GM18511 (cell line): ENCODE data around the gene CNIH1.
"Not testable (repeated sequence)": the region's sequence is repeated elsewhere in the genome, so short reads cannot be mapped to it uniquely, and the experiment has no call there.

Source experiments
- ATAC-seq: cut with Tn5 transposase; IDR thresholded peaks from one replicate; pipeline ENCODE4 v1.9.1; 2021; ENCODE audit warnings: mild to moderate bottlenecking, moderate library complexity; ENCODE audit not compliant: unreplicated experiment

CNIH1 gene

GRCh38 chr14:54435500-54435981 is 5.6 kb downstream of the CNIH1 start:
- ATAC-seq, result no peak

- ATAC-seq, result no peak
Observed at GRCh38 chr14:54428527-54428926, 12.6 kb downstream of the CNIH1 start.

- no peak for ATAC-seq
Observed at GRCh38 chr14:54427871-54428270, 13.3 kb downstream of the CNIH1 start.

- ATAC-seq, result no peak
Observed at GRCh38 chr14:54425537-54426274, 15.5 kb downstream of the CNIH1 start.

- ATAC-seq, result no peak
Observed at GRCh38 chr14:54425068-54425467, 16.1 kb downstream of the CNIH1 start.

- ATAC-seq, result no peak
Observed at GRCh38 chr14:54424479-54424901, 16.7 kb downstream of the CNIH1 start.

- no peak for ATAC-seq
Observed at GRCh38 chr14:54423991-54424390, 17.2 kb downstream of the CNIH1 start.

GRCh38 chr14:54420478-54421142 is 20.6 kb downstream of the CNIH1 start:
- ATAC-seq, result no peak

- no peak for ATAC-seq
Observed at GRCh38 chr14:54411371-54411770, 29.8 kb downstream of the CNIH1 start.

GRCh38 chr14:54410215-54410614 is 31.0 kb downstream of the CNIH1 start:
- no peak for ATAC-seq

GRCh38 chr14:54403401-54404005 is 37.7 kb downstream of the CNIH1 start:
- not testable (repeated sequence) for ATAC-seq

GRCh38 chr14:54399560-54399959 is 41.6 kb downstream of the CNIH1 start:
- no peak for ATAC-seq

GRCh38 chr14:54396493-54397335 is 44.5 kb downstream of the CNIH1 start, which contains the start of gene CDKN3:
TSS of gene CDKN3 (plus strand) at chr14:54397007. CDS start at chr14:54397069, 62 bp downstream.
- peak; percentile 97 for ATAC-seq

GRCh38 chr14:54396183-54396492 is 45.0 kb downstream of the CNIH1 start:
- ATAC-seq, result no peak

- ATAC-seq, result no peak
Observed at GRCh38 chr14:54395716-54396115, 45.5 kb downstream of the CNIH1 start.

- ATAC-seq, result no peak
Observed at GRCh38 chr14:54395284-54395683, 45.9 kb downstream of the CNIH1 start.

- no peak for ATAC-seq
Observed at GRCh38 chr14:54394596-54394995, 46.6 kb downstream of the CNIH1 start.

GRCh38 chr14:54392986-54393884 is 47.9 kb downstream of the CNIH1 start:
- not testable (repeated sequence) for ATAC-seq

GRCh38 chr14:54392131-54392859 is 48.9 kb downstream of the CNIH1 start:
- no peak for ATAC-seq
